GM06990 (cell line): Measurements from ENCODE around the gene POU3F1.

Experiments used
- DNase-seq: peaks from one replicate; pipeline ENCODE4 v3.0.0-alpha.2; 2011; ENCODE audit not compliant: insufficient read length; ENCODE audit errors: extremely low read depth
- H3K27me3 ChIP-seq: replicated peaks from 2 replicates; pipeline ENCODE4 v1.6.0; 2011; ENCODE audit warnings: low read length; ENCODE audit not compliant: control insufficient read depth, insufficient read depth
- H3K36me3 ChIP-seq: 2 replicates; pipeline ENCODE4 v1.5.1; 2011; ENCODE audit warnings: low read length; ENCODE audit not compliant: control insufficient read depth, insufficient read depth
- H3K4me3 ChIP-seq: replicated peaks from 2 replicates; pipeline ENCODE4 v1.5.1; 2011; ENCODE audit warnings: low read depth, mild to moderate bottlenecking, control low read depth, low read length
- TF ChIP-seq, protein P1 (sequence below): IDR thresholded peaks from 2 replicates; pipeline ENCODE4 v1.5.1; 2011; ENCODE audit warnings: low read length, control low read depth, mild to moderate bottlenecking, inconsistent platforms; ENCODE audit not compliant: insufficient read depth, poor library complexity, severe bottlenecking

The POU3F1 gene

DNA sequence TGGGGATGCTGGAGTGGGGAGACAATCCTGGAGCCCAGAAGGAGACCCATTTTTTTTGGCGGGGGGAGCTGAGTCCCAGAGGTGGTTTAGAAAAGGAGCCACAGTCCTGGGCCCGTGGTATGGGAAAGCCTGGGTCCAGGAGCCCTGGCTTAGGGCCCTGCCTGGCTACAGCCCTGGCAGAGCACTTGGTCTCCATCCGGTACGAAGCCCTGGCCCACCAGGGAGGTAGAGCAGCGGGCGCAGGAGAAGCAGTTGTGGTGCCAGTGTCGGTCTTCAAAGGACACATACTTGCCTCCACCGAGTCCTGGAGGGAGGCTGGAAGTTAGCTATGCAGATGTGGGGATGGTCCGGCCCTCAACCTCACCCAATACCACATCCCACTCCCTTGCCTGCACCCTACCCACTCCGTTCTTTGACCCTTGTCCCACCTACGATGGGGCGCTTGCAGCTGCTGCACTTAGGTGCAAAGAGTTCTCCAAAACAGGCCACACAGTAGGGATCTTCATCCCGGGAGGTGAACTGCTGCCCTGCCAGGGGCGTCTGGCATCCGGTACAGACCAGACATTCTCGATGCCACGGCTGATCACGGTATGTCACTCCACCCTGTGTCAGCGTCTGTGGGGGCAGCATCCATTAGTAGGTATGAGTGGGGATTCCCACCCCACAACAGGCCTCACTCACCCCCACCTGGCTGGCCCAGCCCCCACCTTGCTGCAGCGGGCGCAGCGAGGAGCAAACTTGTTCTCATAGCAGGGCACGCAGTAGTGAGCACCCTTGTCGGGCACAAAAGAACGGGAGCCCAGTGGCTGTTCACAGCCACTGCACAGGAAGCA, 49.1 kb downstream of the POU3F1 start:
- peaks cover 17% of the 10 kb centered on the region for H3K36me3 ChIP-seq
- TF ChIP-seq, protein P1, sequence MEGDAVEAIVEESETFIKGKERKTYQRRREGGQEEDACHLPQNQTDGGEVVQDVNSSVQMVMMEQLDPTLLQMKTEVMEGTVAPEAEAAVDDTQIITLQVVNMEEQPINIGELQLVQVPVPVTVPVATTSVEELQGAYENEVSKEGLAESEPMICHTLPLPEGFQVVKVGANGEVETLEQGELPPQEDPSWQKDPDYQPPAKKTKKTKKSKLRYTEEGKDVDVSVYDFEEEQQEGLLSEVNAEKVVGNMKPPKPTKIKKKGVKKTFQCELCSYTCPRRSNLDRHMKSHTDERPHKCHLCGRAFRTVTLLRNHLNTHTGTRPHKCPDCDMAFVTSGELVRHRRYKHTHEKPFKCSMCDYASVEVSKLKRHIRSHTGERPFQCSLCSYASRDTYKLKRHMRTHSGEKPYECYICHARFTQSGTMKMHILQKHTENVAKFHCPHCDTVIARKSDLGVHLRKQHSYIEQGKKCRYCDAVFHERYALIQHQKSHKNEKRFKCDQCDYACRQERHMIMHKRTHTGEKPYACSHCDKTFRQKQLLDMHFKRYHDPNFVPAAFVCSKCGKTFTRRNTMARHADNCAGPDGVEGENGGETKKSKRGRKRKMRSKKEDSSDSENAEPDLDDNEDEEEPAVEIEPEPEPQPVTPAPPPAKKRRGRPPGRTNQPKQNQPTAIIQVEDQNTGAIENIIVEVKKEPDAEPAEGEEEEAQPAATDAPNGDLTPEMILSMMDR: no peak
- H3K27me3 ChIP-seq: no peaks in the 10 kb centered on the region
- H3K4me3 ChIP-seq: no peak overlapping the region
- DNase-seq: no peak

DNA sequence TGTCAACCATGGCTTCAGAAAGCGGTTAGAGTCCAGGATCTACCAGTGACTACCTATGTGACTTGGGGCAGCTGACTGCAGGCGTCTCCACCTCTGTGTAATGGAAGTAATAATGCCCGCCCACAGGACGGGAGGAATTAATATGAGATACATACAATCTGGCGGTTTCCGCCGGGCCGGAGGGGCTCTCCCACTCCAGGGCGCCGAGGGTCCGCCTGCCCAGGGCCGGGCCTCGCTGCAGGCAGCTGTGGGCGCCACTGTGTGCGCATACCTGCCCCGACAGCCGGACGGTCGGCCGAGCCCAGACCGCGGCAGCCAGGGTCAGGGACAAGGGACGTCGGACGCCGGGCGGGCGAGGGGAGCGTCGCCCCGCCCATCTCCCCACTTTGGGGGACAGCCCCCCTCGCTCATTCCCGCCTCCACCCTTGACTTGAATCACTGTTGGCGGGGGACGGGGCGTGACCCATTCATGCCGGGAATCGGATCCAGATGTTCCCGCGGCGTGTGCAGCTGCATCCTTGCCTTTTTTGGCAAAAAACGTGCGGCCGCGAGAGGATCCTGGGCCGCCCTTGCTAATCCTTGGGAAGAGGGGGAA, 50.7 kb downstream of the POU3F1 start:
- Histone ChIP-seq H3K36me3 (peaks cover 17% of the 10 kb centered on the region), H3K4me3 (peak overlapping the region; percentile 11), H3K27me3 (no peaks in the 10 kb centered on the region)
- DNase-seq: peak; percentile 56
- TF ChIP-seq, protein P1: no peak

- Histone ChIP-seq H3K36me3 (peaks cover 17% of the 10 kb centered on the region), H3K27me3 (no peaks in the 10 kb centered on the region), H3K4me3 (no peak overlapping the region)
- no peak for DNase-seq
- TF ChIP-seq, protein P1: no peak
Measured at GRCh38 chr1:37994886-37995566, 51.6 kb downstream of the POU3F1 start.
